Sigmoid colon (tissue), 4 donors: Measurements from ENCODE around the gene ZBED2.

Source experiments
- CTCF ChIP-seq, 4 experiments: fragments of 450-650 bp in 3 of 4; fragments of 200-600 bp in 1 of 4; IDR thresholded peaks; one replicate each; pipeline ENCODE4 v1.5.1; 2016 to 2019; ENCODE audit warnings: antibody characterized with exemption in 4 of 4, mild to moderate bottlenecking in 3 of 4, moderate library complexity in 2 of 4
- POLR2A ChIP-seq, 2 donors: fragments of 450-650 bp; IDR thresholded peaks; one replicate each; pipeline ENCODE4 v1.6.1; 2016; ENCODE audit warnings: antibody characterized with exemption in 2 of 2, mild to moderate bottlenecking in 2 of 2, moderate library complexity in 2 of 2
- POLR2AphosphoS5 ChIP-seq, 4 donors: sonication (generic); formaldehyde crosslinking; IDR thresholded peaks; one replicate each; pipeline ENCODE4 v1.6.1; 2017; ENCODE audit warnings: antibody characterized with exemption in 4 of 4

DNA sequence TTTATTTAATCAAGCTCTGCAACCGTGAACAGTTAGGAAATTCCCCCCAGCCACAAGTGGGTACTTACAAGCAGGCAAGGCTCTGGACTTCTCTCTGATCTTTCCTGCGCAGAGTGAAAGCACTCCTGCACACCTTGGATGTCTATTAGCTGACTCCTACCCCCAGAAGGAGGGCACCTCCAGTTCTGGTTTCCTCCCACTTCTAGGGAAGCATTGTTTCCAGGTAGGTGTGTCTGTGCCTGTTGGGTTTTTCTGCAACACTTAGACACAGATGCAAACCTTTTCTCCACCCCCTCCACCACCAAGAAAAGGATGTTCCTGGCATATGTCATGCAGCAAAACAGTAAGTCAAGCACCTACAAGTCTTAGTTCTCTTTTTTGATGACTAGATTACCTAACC lies at the start of gene ZBED2:
- TF ChIP-seq CTCF (IDR thresholded peaks at IDR 0.05) (no peak), POLR2AphosphoS5 (IDR thresholded peaks at IDR 0.05) (no peak), POLR2A (IDR thresholded peaks at IDR 0.05) (no peak)
